Adrenal gland (tissue), 12 donors: Measurements from ENCODE around the gene DZIP3. TPM values are rescaled to one million over a fixed set of nuclear protein-coding genes. Genes with fewer than 3 reads are reported as not detected.
"Not testable (repeated sequence)": the region's sequence is repeated elsewhere in the genome, so short reads cannot be mapped to it uniquely, and the experiment has no call there.

ENCODE experiments used
- DNase-seq, 7 donors: peaks; one replicate each; pipeline ENCODE4 v3.0.0-alpha.2; 2019 to 2020
- H3K27ac ChIP-seq, 5 donors: fragments of 200-600 bp; sonication (generic) in 4 of 5; 1 replicate in 3 of 5; 2 replicates in 2 of 5; pipeline versions ENCODE4 v1.5.1 to v1.8.0; 2016 to 2020; ENCODE audit warnings: mild to moderate bottlenecking in 1 of 5
- H3K27me3 ChIP-seq: fragments of 200-600 bp; 2 replicates; pipeline ENCODE4 v1.8.0; 2021
- H3K36me3 ChIP-seq, 2 donors: fragments of 200-600 bp; replicated peaks in 1 of 2; 1 replicate in 1 of 2; 2 replicates in 1 of 2; pipeline versions ENCODE4 v1.5.1 to v1.8.0; 2018 to 2022
- H3K4me1 ChIP-seq, 2 donors: fragments of 200-600 bp; replicated peaks in 1 of 2; 1 replicate in 1 of 2; 2 replicates in 1 of 2; pipeline versions ENCODE4 v1.5.1 to v1.8.0; 2018 to 2021
- H3K4me3 ChIP-seq, 4 donors: fragments of 200-600 bp; sonication (generic) in 3 of 4; one replicate each; pipeline ENCODE4 v1.5.1; 2016 to 2018
- H3K9me3 ChIP-seq, 3 donors: fragments of 200-600 bp; sonication (generic) in 1 of 3; replicated peaks in 1 of 3; 1 replicate in 2 of 3; 2 replicates in 1 of 3; pipeline versions ENCODE4 v1.5.1 to v1.8.0; 2016 to 2021
- POLR2A ChIP-seq, 2 donors: fragments of 450-650 bp; IDR thresholded peaks; one replicate each; pipeline ENCODE4 v1.6.1; 2017; ENCODE audit warnings: antibody characterized with exemption in 2 of 2, mild to moderate bottlenecking in 2 of 2, moderate library complexity in 1 of 2
- WGBS, 4 donors: extraction: QIAGEN DNeasy Blood & Tissue Kit in 2 of 4; methylation state at CpG; one replicate each; pipeline versions ENCODE4 v1.1.5 to v1.1.7; 2013 to 2017; 5-methylcytosine and 5-hydroxymethylcytosine counted together
- intact Hi-C, 2 donors: fragments of 100-400 bp; cut with DNase I; formaldehyde crosslinking; loops; one replicate each; pipeline versions ENCODE4 v1.14.1 to v1.15.0; 2022 to 2023
- polyA plus RNA-seq, 3 donors: library from polyadenylated mRNA; stranded (reverse); fragments of 200-250 nt in 2 of 3; fragments of 350-450 nt in 1 of 3; fragmentation: Illumina TruSeq in 1 of 3; extraction: RNeasy Lipid Tissue Mini Kit (QIAGEN cat#74804) in 1 of 3; gene quantifications; one replicate each; pipeline ENCODE4 v1.2.3, GENCODE V29; 2013 to 2014
- total RNA-seq, 9 donors: library from RNA; depleted of rRNA in 4 of 9; stranded (reverse); fragments of >200 nt in 4 of 9; fragments of 120-200 nt in 1 of 9; fragmentation: NEBNext Ultra II Directional in 1 of 9; extraction: Animal tissue kit (Norgen Biotek cat#: 25700) in 1 of 9; gene quantifications; one replicate each; pipeline versions ENCODE4 v1.1.0 to v1.2.4, GENCODE V29; 2013 to 2023
- TF ChIP-seq, protein P1 (sequence below), 6 experiments: fragments of 450-650 bp in 4 of 6; fragments of 200-600 bp in 2 of 6; sonication (generic) in 1 of 6; IDR thresholded peaks; 1 replicate in 5 of 6; 2 replicates in 1 of 6; pipeline versions ENCODE4 v1.5.1 to v1.8.0; 2016 to 2021; ENCODE audit warnings: antibody characterized with exemption in 6 of 6, mild to moderate bottlenecking in 2 of 6, moderate library complexity in 1 of 6
- donor health status: healthy with polysubstance abuse.
- donor health status: Bipolar disorder and iron deficiency.
- donor health status: DM: yes; HTN: yes; CAD: no.
- donor health status: DM: no; HTN: no; CAD: no.
- donor health status: DM: no; HTN: no; CAD: no.
- donor health status: DM: yes; HTN: yes; CAD: no.

Gene DZIP3
- total and polyA plus RNA-seq, 12 donors = 8.9 to 39.3 (median 14.7) TPM

DNA sequence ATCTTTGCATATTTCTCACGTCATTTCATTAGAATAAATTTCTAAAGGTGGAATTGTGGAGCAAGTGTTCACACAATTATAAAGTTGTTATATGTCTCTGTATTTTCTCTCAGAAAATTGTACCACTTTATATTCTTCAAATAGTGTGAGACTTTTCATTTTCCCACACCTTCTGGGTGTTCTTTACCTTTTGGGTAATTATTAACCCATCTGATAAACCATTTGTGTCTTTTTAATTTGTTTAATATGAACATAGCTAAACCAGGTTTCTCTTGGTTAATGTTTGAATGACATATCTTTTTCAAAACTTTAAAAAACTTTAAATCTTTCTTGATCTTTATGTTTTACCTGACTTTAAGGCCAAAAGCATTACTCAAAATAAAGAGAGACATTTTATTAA, 40.5 kb downstream of the DZIP3 start:
- Histone ChIP-seq H3K27ac (no peak overlapping the region), H3K9me3 (no peaks in the 10 kb centered on the region), H3K4me1 (no peaks in the 10 kb centered on the region), H3K27me3 (no peaks in the 10 kb centered on the region), H3K36me3 (peaks cover 0 to 4% of the 10 kb centered on the region in 2 donors), H3K4me3 (no peak overlapping the region)
- TF ChIP-seq, protein P1, sequence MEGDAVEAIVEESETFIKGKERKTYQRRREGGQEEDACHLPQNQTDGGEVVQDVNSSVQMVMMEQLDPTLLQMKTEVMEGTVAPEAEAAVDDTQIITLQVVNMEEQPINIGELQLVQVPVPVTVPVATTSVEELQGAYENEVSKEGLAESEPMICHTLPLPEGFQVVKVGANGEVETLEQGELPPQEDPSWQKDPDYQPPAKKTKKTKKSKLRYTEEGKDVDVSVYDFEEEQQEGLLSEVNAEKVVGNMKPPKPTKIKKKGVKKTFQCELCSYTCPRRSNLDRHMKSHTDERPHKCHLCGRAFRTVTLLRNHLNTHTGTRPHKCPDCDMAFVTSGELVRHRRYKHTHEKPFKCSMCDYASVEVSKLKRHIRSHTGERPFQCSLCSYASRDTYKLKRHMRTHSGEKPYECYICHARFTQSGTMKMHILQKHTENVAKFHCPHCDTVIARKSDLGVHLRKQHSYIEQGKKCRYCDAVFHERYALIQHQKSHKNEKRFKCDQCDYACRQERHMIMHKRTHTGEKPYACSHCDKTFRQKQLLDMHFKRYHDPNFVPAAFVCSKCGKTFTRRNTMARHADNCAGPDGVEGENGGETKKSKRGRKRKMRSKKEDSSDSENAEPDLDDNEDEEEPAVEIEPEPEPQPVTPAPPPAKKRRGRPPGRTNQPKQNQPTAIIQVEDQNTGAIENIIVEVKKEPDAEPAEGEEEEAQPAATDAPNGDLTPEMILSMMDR (IDR thresholded peaks at IDR 0.05) = no peak
- TF ChIP-seq POLR2A (IDR thresholded peaks at IDR 0.05) = no peak
- 91 to 98% (median 96%) methylated on average over 1 of the region's 1 CpG for WGBS, 4 donors
- no peak for DNase-seq
- intact Hi-C loops = no loop called here

DNA sequence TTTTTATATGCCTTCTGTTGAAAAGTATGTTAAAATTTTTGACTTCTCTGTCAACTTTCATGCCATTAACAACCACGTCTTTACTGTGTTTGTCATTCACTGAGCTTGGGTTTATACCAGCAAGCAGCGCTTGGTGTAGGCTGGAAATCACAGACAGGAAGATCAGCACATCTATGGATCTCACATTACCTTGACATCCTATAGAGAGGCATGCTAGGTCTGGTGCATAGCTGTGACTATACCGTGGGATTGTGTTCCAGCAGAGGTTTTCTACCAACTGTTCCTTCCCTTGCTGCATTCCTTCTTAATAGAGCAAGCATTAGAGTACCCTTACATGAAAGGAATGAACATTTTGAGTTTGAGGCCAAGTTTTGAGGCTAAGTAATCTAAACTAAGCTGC, 53.0 kb downstream of the DZIP3 start:
- no peaks in the 10 kb centered on the region for H3K36me3 ChIP-seq

DNA sequence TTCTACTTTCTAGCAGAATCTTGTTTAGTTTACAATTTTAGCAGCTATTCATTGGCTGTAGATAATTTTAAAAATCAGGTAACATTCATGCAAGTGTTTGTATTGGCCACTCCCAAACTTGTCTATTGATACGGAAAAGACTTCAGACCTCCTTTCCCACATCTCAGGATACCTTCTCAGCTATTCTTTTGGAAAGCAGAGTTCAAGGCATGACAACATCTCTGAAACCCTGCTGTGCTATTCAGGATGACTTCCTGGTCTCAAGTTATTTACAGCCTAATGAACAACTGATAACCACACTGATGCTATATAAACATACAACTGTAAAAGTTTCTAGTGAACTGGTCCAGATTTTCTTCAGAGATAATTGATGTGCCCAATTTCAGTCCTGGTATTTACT, 55.8 kb downstream of the DZIP3 start:
- no peak overlapping the region for H3K4me3 ChIP-seq
- H3K4me1 ChIP-seq = no peaks in the 10 kb centered on the region
- H3K9me3 ChIP-seq = no peaks in the 10 kb centered on the region
- TF ChIP-seq, protein P1 (IDR thresholded peaks at IDR 0.05) = no peak
- no peak for TF ChIP-seq POLR2A (IDR thresholded peaks at IDR 0.05)
- WGBS, 4 donors = 92 to 100% (median 96%) methylated on average over 1 of the region's 1 CpG
- H3K27ac ChIP-seq = no peak overlapping the region
- no peak for DNase-seq
- H3K36me3 ChIP-seq = no peaks in the 10 kb centered on the region
- intact Hi-C loops = no loop called here
- no peaks in the 10 kb centered on the region for H3K27me3 ChIP-seq

More for the DNA sequence above, 53.0 kb downstream of the DZIP3 start:
- 97 to 99% (median 98%) methylated on average over 3 of the region's 3 CpGs for WGBS, 4 donors
- no peak overlapping the region for H3K27ac ChIP-seq
- DNase-seq = no peak
- no peak for TF ChIP-seq POLR2A (IDR thresholded peaks at IDR 0.05)
- TF ChIP-seq, protein P1 (IDR thresholded peaks at IDR 0.05) = no peak
- no peaks in the 10 kb centered on the region for H3K27me3 ChIP-seq
- intact Hi-C loops = no loop called here
- no peaks in the 10 kb centered on the region for H3K4me1 ChIP-seq
- no peak overlapping the region for H3K4me3 ChIP-seq
- H3K9me3 ChIP-seq = peaks cover 0 to 4% (median 0%) of the 10 kb centered on the region in 3 donors

DNA sequence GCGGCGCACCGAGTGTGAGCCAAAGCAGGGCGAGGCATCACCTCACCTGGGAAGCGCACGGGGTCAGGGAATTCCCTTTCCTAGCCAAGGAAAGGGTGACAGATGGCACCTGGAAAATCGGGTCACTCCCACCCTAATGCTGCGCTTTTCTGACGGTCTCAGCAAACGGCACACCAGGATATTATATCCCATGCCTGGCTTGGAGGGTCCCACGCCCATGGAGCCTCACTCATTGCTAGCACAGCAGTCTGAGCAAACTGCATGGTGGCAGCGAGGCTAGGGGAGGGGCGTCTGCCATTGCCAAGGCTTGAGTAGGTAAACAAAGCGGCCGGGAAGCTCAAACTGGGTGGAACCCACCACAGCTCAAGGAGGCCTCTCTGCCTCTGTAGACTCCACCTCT, 66.1 kb downstream of the DZIP3 start:
- DNase-seq = not testable (repeated sequence)

DNA sequence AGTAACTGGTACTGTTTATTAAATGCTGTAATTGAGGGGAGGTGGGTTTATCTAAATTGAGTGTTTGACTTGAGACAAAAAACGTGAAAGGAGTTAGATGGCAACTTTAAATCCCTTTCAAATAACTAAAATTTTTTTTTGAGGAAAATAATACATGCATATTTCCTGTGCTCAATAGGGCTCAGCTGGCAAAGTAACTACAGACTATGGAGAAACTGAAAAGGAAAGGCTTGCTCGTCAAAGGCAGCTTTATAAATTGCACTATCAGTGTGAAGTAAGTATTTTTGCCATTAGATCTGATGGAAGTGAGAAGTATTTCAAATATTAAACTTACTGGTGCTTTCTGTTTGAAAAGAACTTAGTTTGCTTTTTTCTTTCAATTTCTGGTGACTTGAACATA, 72.2 kb downstream of the DZIP3 start:
- H3K27me3 ChIP-seq = no peaks in the 10 kb centered on the region
- no peaks in the 10 kb centered on the region for H3K4me1 ChIP-seq
- TF ChIP-seq, protein P1 (IDR thresholded peaks at IDR 0.05) = no peak
- TF ChIP-seq POLR2A (IDR thresholded peaks at IDR 0.05) = no peak
- 26 to 51% (median 42%) methylated on average over 2 of the region's 2 CpGs for WGBS, 4 donors
- peak overlapping the region in 1 of 4 donors; percentile 29 for H3K4me3 ChIP-seq
- H3K36me3 ChIP-seq = no peaks in the 10 kb centered on the region
- intact Hi-C loops = loop anchor here (5.0 to 10.0 kb wide), 2 partner anchors 253 to 256 kb away; no protein-coding TSS in a partner anchor
- no peak overlapping the region for H3K27ac ChIP-seq
- DNase-seq = no peak
- no peaks in the 10 kb centered on the region for H3K9me3 ChIP-seq

More for the DNA sequence above, 66.1 kb downstream of the DZIP3 start:
- 90 to 98% (median 97%) methylated on average over 7 to 15 of the region's 15 CpGs for WGBS, 4 donors
- H3K36me3 ChIP-seq, H3K4me3 ChIP-seq, H3K27me3 ChIP-seq, H3K9me3 ChIP-seq, H3K27ac ChIP-seq, intact Hi-C loops, H3K4me1 ChIP-seq: not testable (repeated sequence)
